Mesenchymal stem cell (in vitro differentiated cells and primary cell): Measurements from ENCODE around the gene TAS2R60.
A peak's percentile ranks its signal among the peaks of the same experiment; 100 is the strongest.

ENCODE experiments used
- DNase-seq: peaks from one replicate; pipeline ENCODE4 v3.0.0-alpha.2; 2013
- H2AFZ ChIP-seq: one replicate; pipeline ENCODE4 v1.6.1; 2013; ENCODE audit warnings: low read depth, mild to moderate bottlenecking, control low read depth, inconsistent platforms, low read length, moderate library complexity
- H2AK5ac ChIP-seq: 2 replicates; pipeline ENCODE4 v1.6.1; 2013; ENCODE audit warnings: low read length, moderate library complexity, mild to moderate bottlenecking, inconsistent platforms; ENCODE audit not compliant: severe bottlenecking
- H2BK120ac ChIP-seq: one replicate; pipeline ENCODE4 v1.6.1; 2013; ENCODE audit warnings: low read depth, mild to moderate bottlenecking, inconsistent platforms, low read length, moderate library complexity
- H2BK12ac ChIP-seq, 2 experiments: one replicate each; pipeline ENCODE4 v1.6.1; 2013; ENCODE audit warnings: inconsistent platforms in 2 of 2, low read length in 2 of 2, mild to moderate bottlenecking in 2 of 2, moderate library complexity in 2 of 2, control low read depth in 1 of 2
- H2BK15ac ChIP-seq: one replicate; pipeline ENCODE4 v1.6.1; 2013; ENCODE audit warnings: mild to moderate bottlenecking, low read depth, inconsistent platforms; ENCODE audit not compliant: poor library complexity, severe bottlenecking
- H2BK5ac ChIP-seq: 2 replicates; pipeline ENCODE4 v1.6.1; 2013; ENCODE audit warnings: low read depth, mild to moderate bottlenecking, low read length, control low read depth, inconsistent platforms; ENCODE audit not compliant: poor library complexity, severe bottlenecking
- H3K14ac ChIP-seq, 2 experiments: one replicate each; pipeline ENCODE4 v1.6.1; 2013; ENCODE audit warnings: inconsistent platforms in 2 of 2, low read length in 2 of 2, control low read depth in 1 of 2, mild to moderate bottlenecking in 1 of 2, moderate library complexity in 1 of 2
- H3K18ac ChIP-seq, 2 experiments: one replicate each; pipeline ENCODE4 v1.6.1; 2013; ENCODE audit warnings: inconsistent platforms in 2 of 2, low read length in 2 of 2, control low read depth in 1 of 2, low read depth in 1 of 2, mild to moderate bottlenecking in 1 of 2
- H3K23ac ChIP-seq, 2 experiments: one replicate each; pipeline ENCODE4 v1.6.1; 2013; ENCODE audit warnings: inconsistent platforms in 2 of 2, low read length in 2 of 2, mild to moderate bottlenecking in 2 of 2, moderate library complexity in 2 of 2, control low read depth in 1 of 2
- H3K27ac ChIP-seq: 2 replicates; pipeline ENCODE4 v1.5.1; 2013; ENCODE audit warnings: mild to moderate bottlenecking, moderate library complexity, low read length, control low read depth, inconsistent platforms; ENCODE audit not compliant: poor library complexity, severe bottlenecking
- H3K27me3 ChIP-seq, 2 experiments: 2 replicates each; pipeline versions ENCODE4 v1.6.1 to v1.7.0; 2013; ENCODE audit warnings: low read length in 2 of 2, mild to moderate bottlenecking in 2 of 2, moderate library complexity in 2 of 2, control low read depth in 1 of 2, inconsistent platforms in 1 of 2; ENCODE audit not compliant: control insufficient read depth in 1 of 2, insufficient read depth in 1 of 2
- H3K36me3 ChIP-seq, 2 experiments: 2 replicates each; pipeline versions ENCODE4 v1.6.1 to v1.7.0; 2013; ENCODE audit warnings: low read length in 2 of 2, control low read depth in 1 of 2, inconsistent platforms in 1 of 2, low read depth in 1 of 2, mild to moderate bottlenecking in 1 of 2; ENCODE audit not compliant: insufficient read depth in 2 of 2, control insufficient read depth in 1 of 2
- H3K4ac ChIP-seq, 2 experiments: one replicate each; pipeline ENCODE4 v1.6.1; 2013; ENCODE audit warnings: inconsistent platforms in 2 of 2, low read length in 2 of 2, mild to moderate bottlenecking in 2 of 2, moderate library complexity in 2 of 2, control low read depth in 1 of 2, low read depth in 1 of 2
- H3K4me1 ChIP-seq: 2 replicates; pipeline ENCODE4 v1.6.1; 2013; ENCODE audit warnings: low read depth, low read length, control low read depth; ENCODE audit not compliant: control insufficient read depth, insufficient read depth
- H3K4me2 ChIP-seq: 2 replicates; pipeline ENCODE4 v1.6.1; 2013; ENCODE audit warnings: low read length, mild to moderate bottlenecking, inconsistent platforms; ENCODE audit not compliant: poor library complexity, severe bottlenecking
- H3K4me3 ChIP-seq, 2 experiments: 2 replicates each; pipeline versions ENCODE4 v1.5.1 to v1.7.0; 2013; ENCODE audit warnings: low read length in 2 of 2, mild to moderate bottlenecking in 2 of 2, control low read depth in 1 of 2, low read depth in 1 of 2; ENCODE audit not compliant: insufficient read depth in 1 of 2
- H3K79me1 ChIP-seq: replicated peaks from 2 replicates; pipeline ENCODE4 v1.6.1; 2013; ENCODE audit warnings: mild to moderate bottlenecking, control low read depth, low read length, inconsistent platforms; ENCODE audit not compliant: poor library complexity, severe bottlenecking
- H3K9ac ChIP-seq: 2 replicates; pipeline ENCODE4 v1.7.0; 2013; ENCODE audit warnings: mild to moderate bottlenecking, low read length, moderate library complexity
- H3K9me3 ChIP-seq: 2 replicates; pipeline ENCODE4 v1.7.0; 2013; ENCODE audit warnings: mild to moderate bottlenecking, low read length; ENCODE audit not compliant: control insufficient read depth
- H4K8ac ChIP-seq: one replicate; pipeline ENCODE4 v1.6.1; 2013; ENCODE audit warnings: inconsistent platforms, mild to moderate bottlenecking, low read length, moderate library complexity
- H4K91ac ChIP-seq: one replicate; pipeline ENCODE4 v1.6.1; 2013; ENCODE audit warnings: mild to moderate bottlenecking, low read length, inconsistent platforms
- WGBS: methylation state at CpG from one replicate; pipeline ENCODE4 v1.1.7; 2013; ENCODE audit warnings: mixed read lengths; 5-methylcytosine and 5-hydroxymethylcytosine counted together

TAS2R60 gene

DNA sequence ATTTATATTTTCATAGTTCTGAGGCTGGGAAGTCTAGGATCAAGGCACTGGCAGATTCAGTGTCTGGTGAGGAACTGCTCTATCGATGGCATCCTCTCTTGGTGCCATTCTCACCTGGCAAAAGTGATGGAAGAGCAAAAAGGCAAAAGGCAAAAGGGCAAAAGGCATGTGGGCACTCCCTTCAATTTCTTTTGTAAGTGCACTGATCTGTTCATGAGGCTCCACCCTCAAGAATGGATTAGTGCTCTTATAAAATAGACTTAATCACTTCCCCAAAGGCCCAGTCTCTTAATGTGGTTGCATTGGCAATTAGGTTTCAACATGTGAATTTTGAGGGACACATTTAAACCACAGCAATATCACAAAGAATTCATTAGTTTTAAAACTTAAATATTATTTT, 16.1 kb downstream of the TAS2R60 start:
- 75% methylated on average over 1 of the region's 1 CpG for WGBS
- H3K27me3 ChIP-seq = no peaks in the 10 kb centered on the region
- H2AK5ac ChIP-seq = no peak overlapping the region
- H3K4ac ChIP-seq = no peak overlapping the region
- H2BK5ac ChIP-seq = no peak overlapping the region
- no peak overlapping the region for H3K23ac ChIP-seq
- H3K36me3 ChIP-seq = no peaks in the 10 kb centered on the region
- DNase-seq = no peak
- no peak overlapping the region for H3K4me2 ChIP-seq
- no peak overlapping the region for H3K14ac ChIP-seq
- H3K4me3 ChIP-seq = no peak overlapping the region
- no peak overlapping the region for H3K9ac ChIP-seq
- no peak overlapping the region for H3K18ac ChIP-seq
- H4K91ac ChIP-seq = no peak overlapping the region
- no peak overlapping the region for H3K27ac ChIP-seq
- no peak overlapping the region for H2BK15ac ChIP-seq
- H4K8ac ChIP-seq = no peak overlapping the region
- H3K79me1 ChIP-seq = no peaks in the 10 kb centered on the region
- H3K4me1 ChIP-seq = no peaks in the 10 kb centered on the region
- H3K9me3 ChIP-seq = peaks cover 5% of the 10 kb centered on the region
- no peak overlapping the region for H2BK12ac ChIP-seq
- no peak overlapping the region for H2BK120ac ChIP-seq
- H2AFZ ChIP-seq = no peak overlapping the region

- WGBS = 63% methylated on average over 3 of the region's 4 CpGs
- no peak overlapping the region for H2BK12ac ChIP-seq
- H3K9ac ChIP-seq = no peak overlapping the region
- H2AK5ac ChIP-seq = no peak overlapping the region
- H3K36me3 ChIP-seq = no peaks in the 10 kb centered on the region
- H3K18ac ChIP-seq = no peak overlapping the region
- no peak overlapping the region for H3K4me3 ChIP-seq
- H3K4me2 ChIP-seq = no peak overlapping the region
- H3K27me3 ChIP-seq = no peaks in the 10 kb centered on the region
- H3K4me1 ChIP-seq = no peaks in the 10 kb centered on the region
- no peaks in the 10 kb centered on the region for H3K79me1 ChIP-seq
- no peak overlapping the region for H4K91ac ChIP-seq
- no peak overlapping the region for H4K8ac ChIP-seq
- H3K4ac ChIP-seq = no peak overlapping the region
- H2BK120ac ChIP-seq = no peak overlapping the region
- H3K14ac ChIP-seq = no peak overlapping the region
- H3K9me3 ChIP-seq = peaks cover 5% of the 10 kb centered on the region
- H2BK5ac ChIP-seq = no peak overlapping the region
- H3K23ac ChIP-seq = no peak overlapping the region
- no peak overlapping the region for H2BK15ac ChIP-seq
- no peak overlapping the region for H3K27ac ChIP-seq
- DNase-seq = no peak
- no peak overlapping the region for H2AFZ ChIP-seq
These were observed 17.2 kb downstream of the TAS2R60 start for GRCh38 chr7:143460271-143460979.

GRCh38 chr7:143462045-143462444, 18.8 kb downstream of the TAS2R60 start:
- H3K36me3 ChIP-seq = no peaks in the 10 kb centered on the region
- no peak overlapping the region for H3K14ac ChIP-seq
- WGBS = 90% methylated on average over 3 of the region's 3 CpGs

GRCh38 chr7:143463556-143463955, 20.3 kb downstream of the TAS2R60 start:
- H3K4ac ChIP-seq = no peak overlapping the region
- no peak overlapping the region for H4K8ac ChIP-seq
- no peak overlapping the region for H2BK120ac ChIP-seq
- no peak overlapping the region for H3K4me3 ChIP-seq
- H3K4me1 ChIP-seq = no peaks in the 10 kb centered on the region
- H2AK5ac ChIP-seq = no peak overlapping the region
- H3K79me1 ChIP-seq = no peaks in the 10 kb centered on the region
- no peak overlapping the region for H2BK12ac ChIP-seq
- no peaks in the 10 kb centered on the region for H3K27me3 ChIP-seq
- H3K14ac ChIP-seq = no peak overlapping the region
- no peak for DNase-seq
- H3K23ac ChIP-seq = no peak overlapping the region
- H4K91ac ChIP-seq = no peak overlapping the region
- H3K9me3 ChIP-seq = peaks cover 5% of the 10 kb centered on the region
- H2BK15ac ChIP-seq = no peak overlapping the region
- peak overlapping the region; percentile 22 for H3K9ac ChIP-seq
- no peak overlapping the region for H3K4me2 ChIP-seq
- H2AFZ ChIP-seq = no peak overlapping the region
- H3K18ac ChIP-seq = no peak overlapping the region
- no peaks in the 10 kb centered on the region for H3K36me3 ChIP-seq
- no peak overlapping the region for H2BK5ac ChIP-seq
- H3K27ac ChIP-seq = no peak overlapping the region

More at GRCh38 chr7:143462045-143462444, 18.8 kb downstream of the TAS2R60 start:
- Histone ChIP-seq H3K23ac (no peak overlapping the region), H3K9ac (no peak overlapping the region), H3K18ac (no peak overlapping the region), H2BK12ac (no peak overlapping the region), H4K8ac (no peak overlapping the region), H3K27ac (no peak overlapping the region), H2BK15ac (no peak overlapping the region), H3K4ac (no peak overlapping the region), H2BK5ac (no peak overlapping the region), H2BK120ac (no peak overlapping the region), H2AK5ac (no peak overlapping the region), H3K4me3 (no peak overlapping the region), H3K4me2 (no peak overlapping the region), H3K27me3 (no peaks in the 10 kb centered on the region), H3K79me1 (no peaks in the 10 kb centered on the region), H3K9me3 (peaks cover 5% of the 10 kb centered on the region), H2AFZ (no peak overlapping the region), H4K91ac (no peak overlapping the region), H3K4me1 (no peaks in the 10 kb centered on the region)
- no peak for DNase-seq
